Prostate gland (tissue), 2 donors: Measurements from ENCODE around the gene CCL14. TPM values are rescaled to one million over a fixed set of nuclear protein-coding genes. Genes with fewer than 3 reads are reported as not detected.
"Not testable (repeated sequence)": the region's sequence is repeated elsewhere in the genome, so short reads cannot be mapped to it uniquely, and the experiment has no call there.

Source experiments
- DNase-seq: peaks from one replicate; pipeline ENCODE4 v3.0.0-alpha.2; 2019; ENCODE audit warnings: low spot score
- H3K27ac ChIP-seq, 2 donors: fragments of 200-600 bp; sonication (generic); 2 replicates each; pipeline ENCODE4 v1.5.1; 2017 to 2019
- H3K27me3 ChIP-seq: fragments of 200-600 bp; sonication (generic); replicated peaks from 2 replicates; pipeline ENCODE4 v1.5.1; 2019; ENCODE audit not compliant: insufficient read depth
- H3K36me3 ChIP-seq, 2 donors: fragments of 200-600 bp; sonication (generic); 1 replicate in 1 of 2; 2 replicates in 1 of 2; pipeline versions ENCODE4 v1.5.1 to v1.8.1; 2017 to 2019
- H3K4me1 ChIP-seq: fragments of 200-600 bp; sonication (generic); replicated peaks from 2 replicates; pipeline ENCODE4 v1.5.1; 2019
- H3K4me3 ChIP-seq, 2 donors: fragments of 200-600 bp; sonication (generic); 2 replicates each; pipeline ENCODE4 v1.5.1; 2017 to 2019
- H3K9me3 ChIP-seq: fragments of 200-600 bp; sonication (generic); 2 replicates; pipeline ENCODE4 v1.5.1; 2017
- POLR2A ChIP-seq: fragments of 450-650 bp; IDR thresholded peaks from one replicate; pipeline ENCODE4 v1.6.1; 2016; ENCODE audit warnings: antibody characterized with exemption, mild to moderate bottlenecking
- POLR2AphosphoS5 ChIP-seq: sonication (generic); formaldehyde crosslinking; IDR thresholded peaks from one replicate; pipeline ENCODE4 v1.6.1; 2017; ENCODE audit warnings: antibody characterized with exemption
- WGBS: methylation state at CpG from one replicate; pipeline ENCODE4 v1.1.5; 2018; 5-methylcytosine and 5-hydroxymethylcytosine counted together
- intact Hi-C: fragments of 100-400 bp; cut with DNase I; formaldehyde crosslinking; loops from one replicate; pipeline ENCODE4 v1.14.2; 2022
- total RNA-seq, 2 donors: library from RNA; depleted of rRNA; stranded (reverse); fragments of >200 nt; gene quantifications; one replicate each; pipeline ENCODE4 v1.1.0, GENCODE V29; 2016
- TF ChIP-seq, protein P1 (sequence below), 4 experiments: fragments of 200-600 bp in 2 of 4; fragments of 450-650 bp in 2 of 4; sonication (generic) in 2 of 4; IDR thresholded peaks; 1 replicate in 3 of 4; 2 replicates in 1 of 4; pipeline ENCODE4 v1.5.1; 2016 to 2019; ENCODE audit warnings: antibody characterized with exemption in 4 of 4, mild to moderate bottlenecking in 2 of 4, moderate library complexity in 2 of 4

Gene CCL14
- total RNA-seq, 2 donors from 2014 or later: 19.9 to 28.0 TPM

DNA sequence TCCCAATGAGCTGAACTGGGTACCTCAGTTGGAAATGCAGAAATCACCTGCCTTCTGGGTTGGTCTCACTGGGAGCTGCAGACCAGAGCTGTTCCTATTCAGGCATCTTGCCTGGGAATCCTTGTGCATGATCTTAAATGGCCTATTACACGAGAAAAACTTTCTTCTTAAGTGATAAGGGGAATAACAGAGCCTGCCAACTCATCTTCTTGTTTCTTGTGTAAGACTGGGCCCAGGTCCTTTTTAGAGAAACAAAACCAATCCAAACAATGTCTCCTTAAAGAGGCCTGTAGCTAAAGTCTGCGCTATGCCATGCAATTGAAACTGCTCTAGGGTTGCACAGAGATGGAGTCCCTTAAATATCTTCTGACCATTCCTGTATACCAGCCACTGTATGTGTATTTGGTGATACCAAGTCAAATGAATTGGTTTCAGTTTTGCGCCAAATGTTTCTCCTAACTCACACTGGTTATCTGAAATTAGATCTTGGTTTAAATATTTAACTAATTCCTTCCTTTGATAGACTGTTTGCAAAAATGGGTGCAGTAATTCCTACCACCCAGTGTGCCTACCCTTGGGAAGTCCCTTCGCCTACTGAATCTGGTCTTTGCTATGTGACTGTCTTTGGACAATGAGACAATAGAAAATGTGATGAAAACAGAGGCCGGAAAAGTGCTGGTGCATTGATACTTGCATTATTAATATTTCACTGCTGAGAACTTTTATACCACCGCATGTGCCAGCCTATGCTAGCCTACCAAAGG lies 37.8 kb upstream of the CCL14 start:
- Histone ChIP-seq H3K36me3 (no peaks in the 10 kb centered on the region), H3K9me3 (no peaks in the 10 kb centered on the region), H3K27me3 (no peaks in the 10 kb centered on the region), H3K4me3 (no peak overlapping the region), H3K4me1 (no peaks in the 10 kb centered on the region), H3K27ac (no peak overlapping the region)
- WGBS: 78% methylated on average over 6 of the region's 6 CpGs
- no peak for DNase-seq
- intact Hi-C loops: no loop called here
- TF ChIP-seq, protein P1, sequence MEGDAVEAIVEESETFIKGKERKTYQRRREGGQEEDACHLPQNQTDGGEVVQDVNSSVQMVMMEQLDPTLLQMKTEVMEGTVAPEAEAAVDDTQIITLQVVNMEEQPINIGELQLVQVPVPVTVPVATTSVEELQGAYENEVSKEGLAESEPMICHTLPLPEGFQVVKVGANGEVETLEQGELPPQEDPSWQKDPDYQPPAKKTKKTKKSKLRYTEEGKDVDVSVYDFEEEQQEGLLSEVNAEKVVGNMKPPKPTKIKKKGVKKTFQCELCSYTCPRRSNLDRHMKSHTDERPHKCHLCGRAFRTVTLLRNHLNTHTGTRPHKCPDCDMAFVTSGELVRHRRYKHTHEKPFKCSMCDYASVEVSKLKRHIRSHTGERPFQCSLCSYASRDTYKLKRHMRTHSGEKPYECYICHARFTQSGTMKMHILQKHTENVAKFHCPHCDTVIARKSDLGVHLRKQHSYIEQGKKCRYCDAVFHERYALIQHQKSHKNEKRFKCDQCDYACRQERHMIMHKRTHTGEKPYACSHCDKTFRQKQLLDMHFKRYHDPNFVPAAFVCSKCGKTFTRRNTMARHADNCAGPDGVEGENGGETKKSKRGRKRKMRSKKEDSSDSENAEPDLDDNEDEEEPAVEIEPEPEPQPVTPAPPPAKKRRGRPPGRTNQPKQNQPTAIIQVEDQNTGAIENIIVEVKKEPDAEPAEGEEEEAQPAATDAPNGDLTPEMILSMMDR (IDR thresholded peaks at IDR 0.05): no peak
- TF ChIP-seq POLR2A: no peak
- no peak for TF ChIP-seq POLR2AphosphoS5

DNA sequence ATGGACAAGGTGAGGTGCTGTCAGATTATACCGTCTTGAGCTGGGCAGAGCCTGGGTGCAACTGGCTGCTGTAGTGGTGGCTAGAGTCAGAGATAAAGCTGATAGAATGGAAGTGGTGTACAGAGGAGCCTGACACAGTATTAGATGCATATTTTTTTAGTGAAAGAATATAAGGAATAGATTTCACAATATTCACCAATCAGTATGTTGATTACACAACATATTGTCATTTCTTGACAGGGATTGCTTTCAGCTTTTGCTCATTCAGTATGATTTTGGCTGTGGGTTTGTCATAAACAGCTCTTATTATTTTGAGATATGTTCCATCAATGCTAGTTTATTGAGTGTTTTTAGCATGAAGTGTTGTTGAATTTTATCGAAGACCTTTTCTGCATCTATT lies 32.9 kb upstream of the CCL14 start:
- no peaks in the 10 kb centered on the region for H3K27me3 ChIP-seq
- 90% methylated on average over 2 of the region's 2 CpGs for WGBS
- TF ChIP-seq POLR2AphosphoS5 (no peak), POLR2A (no peak)
- TF ChIP-seq, protein P1 (IDR thresholded peaks at IDR 0.05): no peak
- H3K4me1 ChIP-seq: no peaks in the 10 kb centered on the region
- H3K4me3 ChIP-seq: no peak overlapping the region
- H3K27ac ChIP-seq: no peak overlapping the region
- DNase-seq: no peak
- intact Hi-C loops: no loop called here
- H3K9me3 ChIP-seq: no peaks in the 10 kb centered on the region
- no peaks in the 10 kb centered on the region for H3K36me3 ChIP-seq

DNA sequence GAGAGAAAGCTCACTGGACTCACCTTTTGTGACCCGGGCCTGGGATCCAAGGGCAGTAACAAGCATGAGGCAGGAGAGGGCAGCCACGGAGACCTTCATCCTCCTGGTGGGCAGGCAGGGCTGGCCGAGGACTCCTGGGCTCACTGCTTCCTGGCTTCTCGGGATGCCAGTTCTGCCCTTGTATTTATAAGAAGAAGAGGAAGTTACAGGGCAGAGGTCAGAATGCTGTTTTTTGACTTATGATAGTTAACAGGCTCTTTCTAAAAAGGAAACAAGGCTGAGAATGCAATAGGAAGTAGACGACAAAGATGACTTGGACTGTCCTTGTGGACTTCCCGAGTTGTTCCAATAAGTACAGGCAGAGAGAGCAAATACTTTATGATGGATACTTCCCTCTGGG lies 31.3 kb upstream of the CCL14 start, which contains the start of gene CCL23:
Gene CCL23 (minus strand): TSS at position 174 of the 400 bp plus-strand sequence. CDS start 75 bp downstream, at position 99.
- H3K4me1 ChIP-seq: no peaks in the 10 kb centered on the region
- H3K9me3 ChIP-seq: no peaks in the 10 kb centered on the region
- DNase-seq: no peak
- intact Hi-C loops: no loop called here
- no peak within 1 kb of the TSS for H3K4me3 ChIP-seq
- H3K27ac ChIP-seq: no peak within 1 kb of the TSS
- WGBS: 44% methylated on average over 6 of the region's 6 CpGs
- H3K27me3 ChIP-seq: no peaks in the 10 kb centered on the region
- no peaks in the 10 kb centered on the region for H3K36me3 ChIP-seq
- TF ChIP-seq POLR2AphosphoS5 (no peak), POLR2A (no peak)

DNA sequence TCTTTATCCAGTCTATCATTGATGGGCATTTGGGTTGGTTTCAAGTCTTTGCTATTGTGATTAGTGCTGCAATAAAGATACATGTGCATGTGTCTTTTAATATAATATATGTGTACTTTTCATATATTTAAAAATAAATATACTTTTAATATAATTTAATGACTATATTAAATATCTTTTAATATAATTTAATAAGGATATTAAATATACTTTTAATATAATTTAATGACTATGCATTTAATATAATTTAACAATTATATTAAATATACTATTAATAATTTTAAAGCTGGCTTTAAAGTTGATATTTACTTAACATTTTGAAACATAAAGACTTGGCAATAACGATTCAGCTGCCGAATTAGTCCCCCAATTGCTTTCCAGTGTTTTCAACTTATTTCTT lies 30.0 kb upstream of the CCL14 start:
- no peak overlapping the region for H3K4me3 ChIP-seq
- intact Hi-C loops: no loop called here
- H3K4me1 ChIP-seq: no peaks in the 10 kb centered on the region
- no peak overlapping the region for H3K27ac ChIP-seq
- H3K9me3 ChIP-seq: no peaks in the 10 kb centered on the region
- 97% methylated on average over 2 of the region's 2 CpGs for WGBS
- DNase-seq: no peak
- no peaks in the 10 kb centered on the region for H3K27me3 ChIP-seq
- H3K36me3 ChIP-seq: no peaks in the 10 kb centered on the region
- TF ChIP-seq, protein P1 (IDR thresholded peaks at IDR 0.05): no peak
- no peak for TF ChIP-seq POLR2AphosphoS5
- no peak for TF ChIP-seq POLR2A

DNA sequence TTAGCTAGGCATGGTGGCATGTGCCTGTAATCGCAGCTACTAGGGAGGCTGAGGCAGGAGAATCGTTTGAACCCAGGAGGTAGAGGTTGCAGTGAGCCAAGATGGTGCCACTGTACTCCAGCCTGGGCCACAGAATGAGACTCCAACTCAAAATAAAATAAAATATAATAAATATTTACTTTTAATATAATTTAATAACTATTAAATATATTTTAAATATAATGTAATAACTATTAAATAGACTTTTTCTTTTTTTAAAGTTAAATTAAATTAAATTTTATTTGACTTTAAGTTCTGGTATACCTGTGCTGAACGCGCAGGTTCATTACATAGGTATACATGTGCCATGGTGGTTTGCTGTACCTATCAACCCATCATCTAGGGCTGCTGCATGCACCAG lies 29.4 kb upstream of the CCL14 start:
- H3K9me3 ChIP-seq, intact Hi-C loops, H3K27me3 ChIP-seq, H3K36me3 ChIP-seq, DNase-seq, H3K27ac ChIP-seq, H3K4me1 ChIP-seq, H3K4me3 ChIP-seq: not testable (repeated sequence)
- WGBS: 97% methylated on average over 4 of the region's 4 CpGs

DNA sequence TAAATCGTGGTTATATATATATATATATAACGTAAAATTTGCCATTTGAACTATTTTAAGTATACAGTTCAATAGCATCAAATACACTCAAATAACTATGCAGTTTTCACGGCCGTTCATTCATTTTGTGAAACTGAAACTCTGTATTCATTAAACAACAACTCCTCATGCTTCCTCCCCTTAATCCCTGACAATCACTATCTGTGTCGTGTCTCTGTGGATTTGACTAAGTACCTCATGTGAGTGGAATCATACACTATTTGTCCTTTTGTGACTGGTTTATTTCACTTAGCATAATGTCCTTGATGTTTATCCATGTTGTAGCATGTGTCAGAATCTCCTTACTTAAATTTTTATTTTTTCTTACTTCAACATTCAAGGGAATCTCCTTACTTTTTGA lies 28.4 kb upstream of the CCL14 start:
- intact Hi-C loops: no loop called here
- TF ChIP-seq, protein P1 (IDR thresholded peaks at IDR 0.05): no peak
- no peak for TF ChIP-seq POLR2AphosphoS5
- H3K36me3 ChIP-seq: no peaks in the 10 kb centered on the region
- WGBS: 84% methylated on average over 5 of the region's 5 CpGs
- DNase-seq: no peak
- no peak overlapping the region for H3K27ac ChIP-seq
- no peak overlapping the region for H3K4me3 ChIP-seq
- H3K27me3 ChIP-seq: no peaks in the 10 kb centered on the region
- H3K9me3 ChIP-seq: no peaks in the 10 kb centered on the region
- no peaks in the 10 kb centered on the region for H3K4me1 ChIP-seq
